Stimulated activated naive CD4-positive, alpha-beta T cell treated with Interleukin-2 at 50 U/mL for 16 hours (primary cell): ENCODE data around the gene ELF2.
A peak's percentile ranks its signal among the peaks of the same experiment; 100 is the strongest.
"Not testable (repeated sequence)": the region's sequence is repeated elsewhere in the genome, so short reads cannot be mapped to it uniquely, and the experiment has no call there.

ENCODE experiments used
- DNase-seq: peaks from one replicate; lab custom pipeline; 2025; lab: John Stamatoyannopoulos, UW

The ELF2 gene

DNA sequence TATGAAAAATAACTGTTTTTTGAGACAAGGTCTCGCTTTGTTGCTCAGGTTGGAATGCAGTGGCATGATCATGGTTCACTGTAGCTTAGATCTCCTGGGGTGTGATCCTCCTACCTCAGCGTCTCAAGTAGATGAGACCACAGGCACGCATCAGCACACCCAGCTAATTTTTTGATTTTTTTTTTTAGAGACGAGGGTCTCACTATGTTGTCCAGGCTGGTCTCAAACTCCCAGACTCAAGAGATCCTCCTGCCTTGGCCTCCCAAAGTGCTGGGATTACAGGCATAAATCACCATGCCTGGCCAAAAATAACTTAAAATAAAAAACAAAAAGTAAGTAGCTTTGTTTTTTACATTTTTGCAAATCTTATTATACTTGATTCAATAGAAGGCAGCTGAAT lies 98.1 kb downstream of the ELF2 start:
- no peak for DNase-seq

GRCh38 chr4:139077567-139078355 lies 99.3 kb downstream of the ELF2 start:
- DNase-seq = no peak

DNA sequence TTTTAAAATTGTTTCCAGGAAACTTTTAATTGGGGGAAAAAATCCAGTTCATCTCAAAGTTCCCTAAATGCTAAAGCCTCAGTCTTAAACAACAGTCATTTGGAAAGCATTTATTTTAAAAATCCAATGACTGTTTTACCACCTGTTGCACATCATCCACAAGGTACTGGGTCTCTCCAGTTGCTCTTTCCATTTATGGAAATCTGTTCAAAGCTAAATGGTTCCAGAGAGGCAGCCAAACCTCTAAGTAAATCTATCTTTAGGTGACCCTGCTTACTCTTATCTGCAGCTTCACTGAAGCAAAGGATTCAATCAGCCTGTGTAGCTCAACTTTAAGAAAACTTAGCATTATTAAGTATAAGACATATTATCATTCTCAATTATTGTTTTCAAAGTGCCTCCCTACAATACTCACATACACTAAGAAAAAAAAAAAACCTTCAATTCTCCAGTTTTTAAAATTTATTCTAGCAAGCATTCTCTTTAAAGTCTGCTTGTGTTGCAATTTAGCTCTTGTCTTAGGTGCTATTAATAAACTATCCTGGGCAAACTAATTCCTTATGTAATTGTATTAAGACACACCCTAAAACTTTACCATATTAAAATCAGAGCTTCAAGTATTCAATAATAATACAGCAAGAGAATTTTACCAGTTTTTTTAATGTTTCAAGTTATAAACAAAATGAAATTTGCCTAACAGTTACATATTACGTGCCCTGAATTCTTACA lies 100.8 kb downstream of the ELF2 start:
- DNase-seq = no peak

DNA sequence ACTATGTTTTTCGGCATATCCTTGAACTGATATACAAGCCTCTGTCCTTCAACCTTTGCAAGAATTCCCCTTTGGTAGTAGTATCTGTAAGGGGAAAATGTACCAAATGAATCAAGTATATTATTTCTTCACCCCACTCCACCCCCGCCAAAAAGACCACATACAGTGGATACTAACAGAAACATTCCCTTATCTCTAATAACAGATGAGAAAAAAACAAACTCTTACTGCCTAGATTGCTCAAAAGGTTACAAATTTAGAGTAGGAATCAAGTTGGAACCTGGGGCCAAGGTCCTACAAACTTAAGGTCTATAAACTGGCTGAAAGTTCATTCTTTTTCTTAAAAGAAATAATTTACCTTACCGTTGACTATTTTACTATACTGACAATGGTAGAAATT lies 116.4 kb downstream of the ELF2 start:
- DNase-seq = no peak

GRCh38 chr4:139059026-139059425 lies 118.0 kb downstream of the ELF2 start:
- DNase-seq = not testable (repeated sequence)

DNA sequence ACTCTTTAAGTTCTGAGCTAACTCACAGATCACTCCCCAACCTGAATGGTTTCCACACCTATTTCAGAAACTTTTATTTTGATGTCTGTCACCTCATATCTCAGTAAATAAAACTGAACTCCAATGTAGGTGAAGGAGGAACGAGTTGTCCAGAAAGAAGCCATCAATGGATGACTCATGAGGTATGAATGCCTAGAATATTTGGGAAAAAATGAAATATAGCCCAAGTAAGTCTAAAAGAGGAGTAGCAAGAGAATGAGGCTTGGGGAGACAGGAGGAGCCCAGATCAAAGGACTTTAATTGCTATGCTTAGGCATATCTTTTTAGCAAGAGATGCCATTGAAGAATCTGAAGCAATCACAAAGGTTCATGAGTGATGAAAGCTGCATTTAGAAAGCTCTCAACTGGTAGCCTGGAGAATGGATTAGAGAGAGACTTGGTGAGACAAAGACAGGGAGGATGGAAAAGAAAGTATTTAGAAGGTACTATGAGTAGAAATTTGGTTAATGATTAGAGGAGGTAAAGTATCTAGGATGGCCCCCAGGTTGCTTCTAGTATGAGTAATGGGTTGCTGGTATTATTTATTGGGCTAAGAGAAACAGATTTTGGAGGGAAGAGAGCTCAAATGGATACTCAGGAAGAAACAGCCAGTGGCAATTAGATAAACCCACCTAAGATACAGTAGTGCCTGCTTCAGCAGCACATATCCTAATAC lies 122.1 kb downstream of the ELF2 start:
- no peak for DNase-seq

DNA sequence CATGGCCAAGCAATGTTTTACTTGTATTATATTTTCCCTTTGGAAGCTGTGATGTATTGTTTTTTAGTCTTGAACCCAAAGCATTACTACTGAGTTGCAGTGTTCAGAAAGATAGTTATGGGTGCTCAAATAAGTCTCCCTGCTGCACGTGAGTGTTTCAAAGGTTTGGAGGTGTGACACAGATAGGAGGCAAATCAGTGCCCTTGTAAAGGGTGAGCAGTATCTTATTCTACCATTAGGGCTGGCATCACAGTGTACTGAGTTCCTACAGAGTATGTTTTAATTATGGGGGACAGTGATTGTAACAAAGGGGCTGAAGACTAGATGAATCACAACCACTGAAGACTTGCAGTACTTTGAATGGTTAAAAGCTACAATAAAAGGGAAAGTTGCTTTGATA lies 123.1 kb downstream of the ELF2 start:
- DNase-seq = no peak

GRCh38 chr4:139050446-139050845 lies 126.6 kb downstream of the ELF2 start:
- DNase-seq = no peak

GRCh38 chr4:139048026-139048425 lies 129.0 kb downstream of the ELF2 start:
- DNase-seq = no peak

- DNase-seq = no peak
Measured at GRCh38 chr4:139044291-139044690, 132.7 kb downstream of the ELF2 start.

- DNase-seq = no peak
Measured at GRCh38 chr4:139042981-139043460, 134.0 kb downstream of the ELF2 start.

GRCh38 chr4:139038874-139039443 lies 138.1 kb downstream of the ELF2 start:
- DNase-seq = no peak

GRCh38 chr4:139036885-139037284 lies 140.1 kb downstream of the ELF2 start:
- no peak for DNase-seq

- no peak for DNase-seq
Measured at GRCh38 chr4:139035650-139036049, 141.4 kb downstream of the ELF2 start.

DNA sequence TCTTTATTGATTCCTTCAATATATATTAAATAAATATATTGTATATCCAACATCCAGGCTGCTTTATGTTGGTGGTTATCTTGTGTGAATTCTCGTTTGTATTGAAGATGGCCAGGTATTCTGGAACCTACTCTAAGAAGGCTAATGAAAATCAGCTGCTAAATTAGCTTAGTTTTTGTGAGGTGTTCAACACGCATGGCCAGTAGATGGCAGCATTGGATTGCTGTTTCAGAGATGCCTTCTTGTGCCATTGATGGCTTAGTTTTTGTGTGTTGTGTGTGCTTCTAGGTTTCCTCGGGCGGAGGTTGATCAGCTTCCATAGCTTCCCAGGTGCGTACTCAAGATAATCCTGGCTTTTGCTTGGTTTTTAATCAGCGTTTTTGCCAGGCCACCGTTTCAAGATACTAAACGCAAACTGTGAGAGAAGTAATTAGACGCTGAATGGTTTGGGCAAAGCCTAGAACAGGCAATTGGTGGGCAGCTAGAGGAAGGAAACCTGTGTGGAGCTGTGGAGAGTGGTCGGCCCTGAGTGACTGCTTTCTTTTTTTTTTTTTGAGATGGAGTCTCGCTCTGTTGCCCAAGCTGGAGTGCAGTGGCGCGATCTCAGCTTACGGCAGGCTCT lies 146.3 kb downstream of the ELF2 start:
- peak; percentile 59 for DNase-seq

DNA sequence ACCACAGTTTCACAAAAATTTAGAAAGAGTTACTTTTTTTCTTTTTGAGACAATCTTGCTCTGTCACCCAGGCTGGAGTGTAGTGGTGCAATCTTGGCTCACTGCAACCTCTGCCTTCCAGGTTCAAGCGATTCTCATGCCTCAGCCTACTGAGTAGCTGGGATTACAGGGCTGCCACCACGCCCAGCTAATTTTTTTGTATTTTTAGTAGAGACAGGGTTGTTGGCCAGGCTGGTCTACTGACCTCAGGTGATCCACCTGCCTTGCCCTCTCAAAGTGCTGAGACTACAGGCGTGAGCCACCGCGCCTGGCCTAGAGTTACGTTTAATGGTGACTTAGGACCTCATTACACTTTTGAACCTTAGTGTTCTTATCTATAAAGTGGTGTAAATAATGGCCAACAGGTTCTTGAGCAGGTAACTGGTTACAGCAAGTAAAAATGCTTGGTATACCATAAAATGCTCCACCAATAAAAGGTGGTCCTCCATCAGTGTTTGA lies 147.1 kb downstream of the ELF2 start:
- DNase-seq = not testable (repeated sequence)

DNA sequence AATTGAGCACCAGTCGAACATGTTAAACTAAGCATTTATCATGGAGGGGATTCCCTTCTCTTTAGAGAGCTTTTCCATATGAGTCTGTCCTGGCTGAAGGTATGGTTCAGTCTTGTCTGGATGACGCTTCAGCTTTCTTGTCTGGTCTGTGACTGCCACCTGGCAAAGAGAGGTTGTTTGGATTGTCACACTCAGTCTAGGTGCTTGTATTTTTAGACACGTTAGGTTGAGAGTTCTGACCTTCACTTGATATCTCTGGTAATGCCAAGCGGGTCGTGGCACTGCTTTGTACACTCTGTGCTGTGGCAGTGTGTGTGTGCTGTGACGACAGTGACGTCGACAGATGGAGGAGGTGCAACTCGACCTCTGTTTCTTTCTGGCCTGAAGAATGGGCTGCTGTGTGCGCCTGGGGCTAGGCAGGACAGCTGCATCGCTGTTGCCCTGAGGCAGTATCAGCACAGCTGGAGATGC lies 148.8 kb downstream of the ELF2 start:
- DNase-seq = no peak

- no peak for DNase-seq
Measured at GRCh38 chr4:139027776-139028175, 149.2 kb downstream of the ELF2 start.

GRCh38 chr4:139025841-139026240 lies 151.2 kb downstream of the ELF2 start:
- DNase-seq = no peak

GRCh38 chr4:139024686-139025085 lies 152.3 kb downstream of the ELF2 start:
- DNase-seq = no peak

- DNase-seq = no peak
Measured at GRCh38 chr4:139022835-139023234, 154.2 kb downstream of the ELF2 start.

DNA sequence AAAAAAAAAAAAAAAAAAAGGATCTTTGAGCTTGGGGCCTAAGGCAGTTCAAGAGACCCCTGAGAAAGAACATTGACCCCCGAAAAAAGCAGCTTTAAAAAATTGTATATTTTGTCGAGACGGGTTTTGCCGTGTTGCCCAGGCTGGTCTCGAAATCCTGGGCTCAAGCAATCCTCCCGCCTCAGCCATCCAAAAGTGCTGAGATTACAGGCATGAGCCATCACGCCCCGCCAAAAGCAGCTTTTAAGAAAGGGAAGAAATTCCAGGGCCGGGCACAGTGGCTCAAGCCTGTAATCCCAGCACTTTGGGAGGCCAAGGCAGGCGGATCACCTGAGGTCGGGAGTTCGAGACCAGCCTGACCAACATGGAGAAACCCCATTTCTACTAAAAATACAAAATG lies 155.9 kb downstream of the ELF2 start:
- DNase-seq = not testable (repeated sequence)
